Suprapubic skin (tissue), 4 donors: ENCODE data around the gene C21orf91.

Experiments used
- CTCF ChIP-seq, 2 donors: fragments of 200-600 bp in 1 of 2; fragments of 450-650 bp in 1 of 2; sonication (generic) in 1 of 2; IDR thresholded peaks; one replicate each; pipeline ENCODE4 v1.5.1; 2016 to 2019; ENCODE audit warnings: antibody characterized with exemption in 2 of 2, mild to moderate bottlenecking in 1 of 2, moderate library complexity in 1 of 2
- EP300 ChIP-seq: sonication (generic); formaldehyde crosslinking; IDR thresholded peaks from one replicate; pipeline ENCODE4 v1.6.1; 2017; ENCODE audit warnings: antibody characterized with exemption
- POLR2A ChIP-seq, 2 donors: fragments of 450-650 bp; IDR thresholded peaks; one replicate each; pipeline ENCODE4 v1.6.1; 2017; ENCODE audit warnings: antibody characterized with exemption in 2 of 2, mild to moderate bottlenecking in 2 of 2, moderate library complexity in 2 of 2
- POLR2AphosphoS5 ChIP-seq, 3 donors: sonication (generic); formaldehyde crosslinking; IDR thresholded peaks; one replicate each; pipeline ENCODE4 v1.6.1; 2017; ENCODE audit warnings: antibody characterized with exemption in 3 of 3

- TF ChIP-seq POLR2AphosphoS5 (IDR thresholded peaks at IDR 0.05): no peak
- TF ChIP-seq CTCF (IDR thresholded peaks at IDR 0.05): no peak
- TF ChIP-seq POLR2A (IDR thresholded peaks at IDR 0.05): no peak
- no peak for TF ChIP-seq EP300
Measured at GRCh38 chr21:17823846-17824245, 4.7 kb upstream of the C21orf91 start.
